ENCODE data around the gene PLXNB3. TPM values are rescaled to one million over a fixed set of nuclear protein-coding genes. Genes with fewer than 3 reads are reported as not detected.

The PLXNB3 gene
- total and polyA plus RNA-seq, 2 of the 13 experiments (the other 11 are each of a cell fraction or from before 2014, with no cell fraction given): 3.0 to 6.9 TPM

GRCh38 chrX:153763298-153763932 lies 634 bp upstream of the PLXNB3 start (continued):
- TF ChIP-seq ZNF713 (CRISPR knock-in tag; IDR thresholded peaks at IDR 0.05): no peak
- TF ChIP-seq TEAD2 (CRISPR knock-in tag; IDR thresholded peaks at IDR 0.05): 0 out of 2 replicates have a peak, but pooled peaks have one; percentile 34
- 0 out of 2 replicates have a peak, but pooled peaks have one; percentile 12 for TF ChIP-seq HDAC2 (CRISPR knock-in tag; IDR thresholded peaks at IDR 0.05)
- TF ChIP-seq HNF4A (CRISPR knock-in tag; IDR thresholded peaks at IDR 0.05): peak; percentile 74
- no peak for TF ChIP-seq ZNF558 (CRISPR knock-in tag; IDR thresholded peaks at IDR 0.05; ENCODE audit: borderline replicate concordance)
- peak; percentile 76; the same call in 1 of the 2 replicates for TF ChIP-seq ZNF253 (CRISPR knock-in tag; IDR thresholded peaks at IDR 0.05; ENCODE audit: borderline replicate concordance)
- TF ChIP-seq ZBTB42 (CRISPR knock-in tag; IDR thresholded peaks at IDR 0.05): no peak
- TF ChIP-seq, protein P1, sequence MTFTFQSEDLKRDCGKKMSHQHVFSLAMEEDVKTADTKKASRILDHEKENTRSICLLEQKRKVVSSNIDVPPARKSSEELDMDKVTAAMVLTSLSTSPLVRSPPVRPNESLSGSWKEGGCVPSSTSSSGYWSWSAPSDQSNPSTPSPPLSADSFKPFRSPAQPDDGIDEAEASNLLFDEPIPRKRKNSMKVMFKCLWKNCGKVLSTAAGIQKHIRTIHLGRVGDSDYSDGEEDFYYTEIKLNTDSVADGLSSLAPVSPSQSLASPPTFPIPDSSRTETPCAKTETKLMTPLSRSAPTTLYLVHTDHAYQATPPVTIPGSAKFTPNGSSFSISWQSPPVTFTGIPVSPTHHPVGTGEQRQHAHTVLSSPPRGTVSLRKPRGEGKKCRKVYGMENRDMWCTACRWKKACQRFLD (CRISPR knock-in tag; IDR thresholded peaks at IDR 0.05; ENCODE audit: borderline replicate concordance): no peak
- TF ChIP-seq SSRP1 (CRISPR knock-in tag; IDR thresholded peaks at IDR 0.05): no peak
- no peak for TF ChIP-seq ZNF891 (CRISPR knock-in tag; IDR thresholded peaks at IDR 0.05)
- TF ChIP-seq, protein P2, sequence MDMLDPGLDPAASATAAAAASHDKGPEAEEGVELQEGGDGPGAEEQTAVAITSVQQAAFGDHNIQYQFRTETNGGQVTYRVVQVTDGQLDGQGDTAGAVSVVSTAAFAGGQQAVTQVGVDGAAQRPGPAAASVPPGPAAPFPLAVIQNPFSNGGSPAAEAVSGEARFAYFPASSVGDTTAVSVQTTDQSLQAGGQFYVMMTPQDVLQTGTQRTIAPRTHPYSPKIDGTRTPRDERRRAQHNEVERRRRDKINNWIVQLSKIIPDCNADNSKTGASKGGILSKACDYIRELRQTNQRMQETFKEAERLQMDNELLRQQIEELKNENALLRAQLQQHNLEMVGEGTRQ (IDR thresholded peaks at IDR 0.05; ENCODE audit: low read depth, low read length): peak; percentile 91
- TF ChIP-seq, protein P2 (CRISPR knock-in tag; IDR thresholded peaks at IDR 0.05; ENCODE audit: borderline replicate concordance): peak; percentile 83; the same call in 1 of the 2 replicates
- TF ChIP-seq ARID4A (CRISPR knock-in tag; IDR thresholded peaks at IDR 0.05; ENCODE audit: borderline replicate concordance): no peak
- TF ChIP-seq ZNF652 (CRISPR knock-in tag; IDR thresholded peaks at IDR 0.05; ENCODE audit: borderline replicate concordance, low read depth): no peak
- peak; percentile 49 for TF ChIP-seq MYC (CRISPR knock-in tag; IDR thresholded peaks at IDR 0.05; ENCODE audit: borderline replicate concordance)
- TF ChIP-seq CHD2 (IDR thresholded peaks at IDR 0.05; ENCODE audit: low read depth, low read length): no peak
- peak; percentile 67 for TF ChIP-seq ZFX (CRISPR knock-in tag; IDR thresholded peaks at IDR 0.05; ENCODE audit: low read depth)
- no peak for TF ChIP-seq PCBP2 (optimal IDR thresholded peaks at IDR 0.05; ENCODE audit: low read depth, low read length, poor library complexity, severe bottlenecking)
- TF ChIP-seq MAZ (IDR thresholded peaks at IDR 0.05; ENCODE audit: borderline replicate concordance, low read depth, low read length): no peak
- TF ChIP-seq MAZ (CRISPR knock-in tag; IDR thresholded peaks at IDR 0.05; ENCODE audit: low read depth): no peak
- no peak for TF ChIP-seq ZNF841 (CRISPR knock-in tag; IDR thresholded peaks at IDR 0.05; ENCODE audit: borderline replicate concordance)
- TF ChIP-seq ZSCAN30 (CRISPR knock-in tag; IDR thresholded peaks at IDR 0.05): no peak
- TF ChIP-seq AHR (CRISPR knock-in tag; IDR thresholded peaks at IDR 0.05): no peak
- no peak for TF ChIP-seq IKZF4 (CRISPR knock-in tag; IDR thresholded peaks at IDR 0.05; ENCODE audit: borderline replicate concordance, low read depth, not compliant biosample characterization)

Data from HepG2 (cell line).